Measurements from ENCODE around the gene CFAP298.

DNA sequence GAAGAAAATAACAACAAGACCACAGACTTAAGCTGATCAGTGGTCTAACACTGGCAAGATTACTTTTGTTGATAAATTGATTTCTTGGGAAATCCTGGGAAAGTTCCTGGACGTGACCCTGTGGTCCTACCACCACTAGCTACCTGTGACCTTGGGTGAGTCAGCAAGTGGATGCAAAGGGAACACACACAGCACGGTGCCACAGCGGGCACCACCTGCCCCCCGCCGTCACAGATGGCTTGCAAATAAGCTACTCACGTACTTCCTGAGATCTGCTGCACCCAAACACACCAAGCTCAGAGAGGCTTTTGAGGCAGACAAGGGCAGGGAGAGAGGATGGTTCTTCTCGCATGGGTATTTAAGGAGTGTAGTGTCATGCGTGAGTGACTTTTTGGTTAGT lies 12.7 kb downstream of the CFAP298 start:
- TF ChIP-seq POLR2A (IDR thresholded peaks at IDR 0.05): no peak
- TF ChIP-seq, protein P1, sequence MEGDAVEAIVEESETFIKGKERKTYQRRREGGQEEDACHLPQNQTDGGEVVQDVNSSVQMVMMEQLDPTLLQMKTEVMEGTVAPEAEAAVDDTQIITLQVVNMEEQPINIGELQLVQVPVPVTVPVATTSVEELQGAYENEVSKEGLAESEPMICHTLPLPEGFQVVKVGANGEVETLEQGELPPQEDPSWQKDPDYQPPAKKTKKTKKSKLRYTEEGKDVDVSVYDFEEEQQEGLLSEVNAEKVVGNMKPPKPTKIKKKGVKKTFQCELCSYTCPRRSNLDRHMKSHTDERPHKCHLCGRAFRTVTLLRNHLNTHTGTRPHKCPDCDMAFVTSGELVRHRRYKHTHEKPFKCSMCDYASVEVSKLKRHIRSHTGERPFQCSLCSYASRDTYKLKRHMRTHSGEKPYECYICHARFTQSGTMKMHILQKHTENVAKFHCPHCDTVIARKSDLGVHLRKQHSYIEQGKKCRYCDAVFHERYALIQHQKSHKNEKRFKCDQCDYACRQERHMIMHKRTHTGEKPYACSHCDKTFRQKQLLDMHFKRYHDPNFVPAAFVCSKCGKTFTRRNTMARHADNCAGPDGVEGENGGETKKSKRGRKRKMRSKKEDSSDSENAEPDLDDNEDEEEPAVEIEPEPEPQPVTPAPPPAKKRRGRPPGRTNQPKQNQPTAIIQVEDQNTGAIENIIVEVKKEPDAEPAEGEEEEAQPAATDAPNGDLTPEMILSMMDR (IDR thresholded peaks at IDR 0.05): no peak

Data from uterus (tissue), 2 donors.